Measurements from ENCODE around the gene SMIM35.

GRCh38 chr11:118098996-118099837 is 12.5 kb upstream of the SMIM35 start:
- TF ChIP-seq CTCF (IDR thresholded peaks at IDR 0.05; ENCODE audit: low read length) (no peak), EZH2 (IDR thresholded peaks at IDR 0.05; ENCODE audit: borderline replicate concordance, low read length) (no peak)
